GM23338 (cell line): ENCODE data around the gene IGFBP7. TPM values are rescaled to one million over a fixed set of nuclear protein-coding genes. Genes with fewer than 3 reads are reported as not detected.

Experiments
- ATAC-seq: fragments of 200-7000 bp; cut with Tn5 transposase; 3 replicates; pipeline ENCODE4 v1.9.1; 2020
- DNase-seq: peaks from one replicate; pipeline ENCODE4 v3.0.0-alpha.2; 2015; ENCODE audit warnings: low spot score
- H2AFZ ChIP-seq: fragments of 200-600 bp; sonication (generic); 2 replicates; pipeline ENCODE4 v1.8.0; 2016; ENCODE audit warnings: antibody characterized with exemption, mild to moderate bottlenecking, moderate library complexity
- H3F3A ChIP-seq: fragments of 200-600 bp; sonication (generic); replicated peaks from 2 replicates; pipeline ENCODE4 v1.8.0; 2017; ENCODE audit warnings: antibody characterized with exemption, mixed run types, low read depth
- H3K27ac ChIP-seq: fragments of 200-600 bp; sonication (generic); 2 replicates; pipeline ENCODE4 v1.6.1; 2016; ENCODE audit warnings: low read depth
- H3K27me3 ChIP-seq: fragments of 200-600 bp; sonication (generic); 2 replicates; pipeline ENCODE4 v1.8.0; 2016; ENCODE audit warnings: mild to moderate bottlenecking, mixed run types, moderate library complexity; ENCODE audit not compliant: insufficient read depth
- H3K36me3 ChIP-seq: fragments of 200-600 bp; sonication (generic); 2 replicates; pipeline ENCODE4 v1.8.0; 2016; ENCODE audit warnings: mild to moderate bottlenecking; ENCODE audit not compliant: insufficient read depth
- H3K4me1 ChIP-seq: fragments of 200-600 bp; sonication (generic); 2 replicates; pipeline ENCODE4 v1.8.0; 2016; ENCODE audit warnings: mild to moderate bottlenecking, moderate library complexity; ENCODE audit not compliant: insufficient read depth
- H3K4me2 ChIP-seq: fragments of 200-600 bp; sonication (generic); 2 replicates; pipeline ENCODE4 v1.7.1; 2017; ENCODE audit warnings: mixed run types
- H3K4me3 ChIP-seq: fragments of 200-600 bp; sonication (generic); 2 replicates; pipeline ENCODE4 v1.6.1; 2016; ENCODE audit warnings: mixed run types
- H3K79me2 ChIP-seq: fragments of 200-600 bp; sonication (generic); replicated peaks from 2 replicates; pipeline ENCODE4 v1.8.0; 2017; ENCODE audit warnings: mild to moderate bottlenecking; ENCODE audit not compliant: insufficient read depth
- H3K9me2 ChIP-seq: fragments of 200-600 bp; sonication (generic); 2 replicates; pipeline ENCODE4 v1.8.0; 2017; ENCODE audit not compliant: insufficient read depth
- H4K20me1 ChIP-seq: fragments of 200-600 bp; sonication (generic); replicated peaks from 2 replicates; pipeline ENCODE4 v1.8.0; 2017; ENCODE audit warnings: mild to moderate bottlenecking; ENCODE audit not compliant: insufficient read depth
- H3K27ac Mint-ChIP-seq: 2 replicates; pipeline ENCODE4 v1.8.0; 2020; ENCODE audit warnings: inconsistent platforms, mild to moderate bottlenecking, moderate library complexity, mixed read lengths
- H3K27me3 Mint-ChIP-seq: 3 replicates; pipeline ENCODE4 v1.8.0; 2022; ENCODE audit warnings: low read depth, mild to moderate bottlenecking, moderate library complexity, mixed read lengths, inconsistent platforms; ENCODE audit not compliant: insufficient read depth, poor library complexity
- H3K36me3 Mint-ChIP-seq: 3 replicates; pipeline ENCODE4 v1.8.0; 2021; ENCODE audit warnings: low read depth, mild to moderate bottlenecking, inconsistent platforms, moderate library complexity, mixed read lengths
- H3K4me1 Mint-ChIP-seq: 3 replicates; pipeline ENCODE4 v1.8.0; 2020; ENCODE audit warnings: mild to moderate bottlenecking, inconsistent platforms, mixed read lengths
- H3K4me3 Mint-ChIP-seq: 3 replicates; pipeline ENCODE4 v1.8.0; 2021; ENCODE audit warnings: moderate library complexity, mild to moderate bottlenecking, inconsistent platforms, mixed read lengths
- H3K9me3 Mint-ChIP-seq: 3 replicates; pipeline ENCODE4 v1.8.0; 2020; ENCODE audit warnings: moderate library complexity, mild to moderate bottlenecking, inconsistent platforms, mixed read lengths
- CREB1 ChIP-seq: fragments of 250-450 bp; sonication (Bioruptor Pico); IDR thresholded peaks from 2 replicates; pipeline ENCODE4 v1.5.0; 2020; ENCODE audit warnings: low read depth, mild to moderate bottlenecking, moderate library complexity
- EZH2 ChIP-seq: fragments of 200-600 bp; sonication (generic); IDR thresholded peaks from one replicate; pipeline ENCODE4 v1.8.0; 2017; ENCODE audit warnings: antibody characterized with exemption, mild to moderate bottlenecking, low read depth; ENCODE audit not compliant: unreplicated experiment
- EZH2phosphoT487 ChIP-seq: fragments of 200-600 bp; sonication (generic); IDR thresholded peaks from one replicate; pipeline ENCODE4 v1.8.1; 2018; ENCODE audit warnings: antibody characterized with exemption; ENCODE audit not compliant: unreplicated experiment
- JUNB ChIP-seq: IDR thresholded peaks from one replicate; pipeline ENCODE4 v1.6.1; 2016; ENCODE audit warnings: antibody characterized with exemption; ENCODE audit not compliant: unreplicated experiment
- NANOG ChIP-seq: IDR thresholded peaks from 2 replicates; pipeline ENCODE4 v1.6.1; 2016; ENCODE audit warnings: antibody characterized with exemption, borderline replicate concordance
- POLR2AphosphoS5 ChIP-seq: IDR thresholded peaks from 2 replicates; pipeline ENCODE4 v1.6.1; 2016; ENCODE audit warnings: antibody characterized with exemption, low read depth
- STAT1 ChIP-seq: IDR thresholded peaks from one replicate; pipeline ENCODE4 v1.6.1; 2016; ENCODE audit warnings: antibody characterized with exemption; ENCODE audit not compliant: unreplicated experiment
- ZNF114 ChIP-seq: fragments of 250-450 bp; sonication (Bioruptor Pico); IDR thresholded peaks from 2 replicates; pipeline ENCODE4 v1.5.0; 2020; ENCODE audit warnings: mild to moderate bottlenecking, moderate library complexity
- ZNF331 ChIP-seq: fragments of 250-450 bp; sonication (Bioruptor Pico); IDR thresholded peaks from 2 replicates; pipeline ENCODE4 v1.5.0; 2020; ENCODE audit warnings: low read depth, mild to moderate bottlenecking, moderate library complexity
- polyA plus RNA-seq: library from polyadenylated mRNA; unstranded; fragments of >200 nt; fragmentation: Nextera tagmentation; extraction: Ambion mirVana; gene quantifications from 2 replicates; pipeline ENCODE4 v1.2.1, GENCODE V29; 2016
- total RNA-seq: library from RNA; depleted of rRNA; stranded (reverse); fragments of >200 nt; shearing (Covaris generic); gene quantifications from 2 replicates; pipeline ENCODE4 v1.2.3, GENCODE V29; 2014
- TF ChIP-seq, protein P1 (sequence below): IDR thresholded peaks from one replicate; pipeline ENCODE4 v1.6.1; 2018; ENCODE audit warnings: antibody characterized with exemption; ENCODE audit not compliant: unreplicated experiment
- TF ChIP-seq, protein P2 (sequence below), 2 experiments: fragments of 200-600 bp in 1 of 2; sonication (generic) in 1 of 2; conservative IDR thresholded peaks; 2 replicates each; pipeline versions ENCODE4 v1.5.1 to v1.6.1; 2016 to 2017; ENCODE audit warnings: antibody characterized with exemption in 2 of 2, low read depth in 2 of 2, mild to moderate bottlenecking in 2 of 2, moderate library complexity in 1 of 2
- TF ChIP-seq, protein P3 (sequence below): IDR thresholded peaks from 2 replicates; pipeline ENCODE4 v1.6.1; 2016; ENCODE audit warnings: antibody characterized with exemption
- TF ChIP-seq, protein P4 (sequence below): fragments of 250-450 bp; sonication (Bioruptor Pico); IDR thresholded peaks from 2 replicates; pipeline ENCODE4 v1.5.0; 2020; ENCODE audit warnings: mild to moderate bottlenecking, moderate library complexity

Gene IGFBP7
- total and polyA plus RNA-seq, 2 experiments from 2014 or later: 0.49 to 7.9 TPM

DNA sequence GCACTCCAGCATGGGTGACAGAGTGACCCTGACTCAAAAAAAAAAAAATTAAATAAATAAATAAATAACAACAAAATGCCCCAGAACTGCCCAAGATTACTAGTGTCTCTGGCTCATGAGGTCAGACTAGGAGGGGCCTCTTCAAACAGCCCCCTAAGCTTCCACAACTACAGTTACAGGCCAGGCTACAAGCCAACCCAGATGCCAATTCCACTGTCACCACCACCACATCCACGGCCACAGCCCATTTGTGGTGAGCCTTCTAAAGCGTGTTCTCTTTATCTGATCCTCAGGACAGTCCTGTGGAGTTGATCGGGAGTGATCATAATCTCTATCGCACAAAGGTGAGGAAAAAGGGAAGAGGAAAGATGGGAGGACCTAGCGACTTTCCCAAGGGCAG, 36.6 kb downstream of the IGFBP7 start:
- Histone ChIP-seq H3K79me2 (no peaks in the 10 kb centered on the region), H3K9me2 (0 out of 2 replicates have a peak, but pooled peaks cover 5% of the 10 kb centered on the region), H3K27ac (no peak overlapping the region), H3K36me3 (no peaks in the 10 kb centered on the region), H3K27me3 (no peaks in the 10 kb centered on the region), H3K4me3 (no peak overlapping the region), H3K4me2 (no peak overlapping the region), H2AFZ (no peak overlapping the region), H3F3A (no peaks in the 10 kb centered on the region), H4K20me1 (no peaks in the 10 kb centered on the region), H3K4me1 (peaks cover 8% of the 10 kb centered on the region; the same call in 1 of the 2 replicates)
- peaks cover 3% of the 10 kb centered on the region for H3K27me3 Mint-ChIP-seq
- H3K4me3 Mint-ChIP-seq: no peak overlapping the region
- H3K27ac Mint-ChIP-seq: no peak overlapping the region
- TF ChIP-seq, protein P1, sequence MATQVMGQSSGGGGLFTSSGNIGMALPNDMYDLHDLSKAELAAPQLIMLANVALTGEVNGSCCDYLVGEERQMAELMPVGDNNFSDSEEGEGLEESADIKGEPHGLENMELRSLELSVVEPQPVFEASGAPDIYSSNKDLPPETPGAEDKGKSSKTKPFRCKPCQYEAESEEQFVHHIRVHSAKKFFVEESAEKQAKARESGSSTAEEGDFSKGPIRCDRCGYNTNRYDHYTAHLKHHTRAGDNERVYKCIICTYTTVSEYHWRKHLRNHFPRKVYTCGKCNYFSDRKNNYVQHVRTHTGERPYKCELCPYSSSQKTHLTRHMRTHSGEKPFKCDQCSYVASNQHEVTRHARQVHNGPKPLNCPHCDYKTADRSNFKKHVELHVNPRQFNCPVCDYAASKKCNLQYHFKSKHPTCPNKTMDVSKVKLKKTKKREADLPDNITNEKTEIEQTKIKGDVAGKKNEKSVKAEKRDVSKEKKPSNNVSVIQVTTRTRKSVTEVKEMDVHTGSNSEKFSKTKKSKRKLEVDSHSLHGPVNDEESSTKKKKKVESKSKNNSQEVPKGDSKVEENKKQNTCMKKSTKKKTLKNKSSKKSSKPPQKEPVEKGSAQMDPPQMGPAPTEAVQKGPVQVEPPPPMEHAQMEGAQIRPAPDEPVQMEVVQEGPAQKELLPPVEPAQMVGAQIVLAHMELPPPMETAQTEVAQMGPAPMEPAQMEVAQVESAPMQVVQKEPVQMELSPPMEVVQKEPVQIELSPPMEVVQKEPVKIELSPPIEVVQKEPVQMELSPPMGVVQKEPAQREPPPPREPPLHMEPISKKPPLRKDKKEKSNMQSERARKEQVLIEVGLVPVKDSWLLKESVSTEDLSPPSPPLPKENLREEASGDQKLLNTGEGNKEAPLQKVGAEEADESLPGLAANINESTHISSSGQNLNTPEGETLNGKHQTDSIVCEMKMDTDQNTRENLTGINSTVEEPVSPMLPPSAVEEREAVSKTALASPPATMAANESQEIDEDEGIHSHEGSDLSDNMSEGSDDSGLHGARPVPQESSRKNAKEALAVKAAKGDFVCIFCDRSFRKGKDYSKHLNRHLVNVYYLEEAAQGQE: no peak
- TF ChIP-seq CREB1 (no peak), EZH2 (no peak), JUNB (no peak), ZNF331 (CRISPR knock-in tag) (no peak), EZH2phosphoT487 (no peak), ZNF114 (no peak), NANOG (no peak), STAT1 (no peak), POLR2AphosphoS5 (no peak)
- TF ChIP-seq, protein P2, sequence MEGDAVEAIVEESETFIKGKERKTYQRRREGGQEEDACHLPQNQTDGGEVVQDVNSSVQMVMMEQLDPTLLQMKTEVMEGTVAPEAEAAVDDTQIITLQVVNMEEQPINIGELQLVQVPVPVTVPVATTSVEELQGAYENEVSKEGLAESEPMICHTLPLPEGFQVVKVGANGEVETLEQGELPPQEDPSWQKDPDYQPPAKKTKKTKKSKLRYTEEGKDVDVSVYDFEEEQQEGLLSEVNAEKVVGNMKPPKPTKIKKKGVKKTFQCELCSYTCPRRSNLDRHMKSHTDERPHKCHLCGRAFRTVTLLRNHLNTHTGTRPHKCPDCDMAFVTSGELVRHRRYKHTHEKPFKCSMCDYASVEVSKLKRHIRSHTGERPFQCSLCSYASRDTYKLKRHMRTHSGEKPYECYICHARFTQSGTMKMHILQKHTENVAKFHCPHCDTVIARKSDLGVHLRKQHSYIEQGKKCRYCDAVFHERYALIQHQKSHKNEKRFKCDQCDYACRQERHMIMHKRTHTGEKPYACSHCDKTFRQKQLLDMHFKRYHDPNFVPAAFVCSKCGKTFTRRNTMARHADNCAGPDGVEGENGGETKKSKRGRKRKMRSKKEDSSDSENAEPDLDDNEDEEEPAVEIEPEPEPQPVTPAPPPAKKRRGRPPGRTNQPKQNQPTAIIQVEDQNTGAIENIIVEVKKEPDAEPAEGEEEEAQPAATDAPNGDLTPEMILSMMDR (conservative IDR thresholded peaks at IDR 0.05; ENCODE audit: low read depth in 2 of 2): no peak
- TF ChIP-seq, protein P3, sequence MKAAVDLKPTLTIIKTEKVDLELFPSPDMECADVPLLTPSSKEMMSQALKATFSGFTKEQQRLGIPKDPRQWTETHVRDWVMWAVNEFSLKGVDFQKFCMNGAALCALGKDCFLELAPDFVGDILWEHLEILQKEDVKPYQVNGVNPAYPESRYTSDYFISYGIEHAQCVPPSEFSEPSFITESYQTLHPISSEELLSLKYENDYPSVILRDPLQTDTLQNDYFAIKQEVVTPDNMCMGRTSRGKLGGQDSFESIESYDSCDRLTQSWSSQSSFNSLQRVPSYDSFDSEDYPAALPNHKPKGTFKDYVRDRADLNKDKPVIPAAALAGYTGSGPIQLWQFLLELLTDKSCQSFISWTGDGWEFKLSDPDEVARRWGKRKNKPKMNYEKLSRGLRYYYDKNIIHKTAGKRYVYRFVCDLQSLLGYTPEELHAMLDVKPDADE: no peak
- TF ChIP-seq, protein P4, sequence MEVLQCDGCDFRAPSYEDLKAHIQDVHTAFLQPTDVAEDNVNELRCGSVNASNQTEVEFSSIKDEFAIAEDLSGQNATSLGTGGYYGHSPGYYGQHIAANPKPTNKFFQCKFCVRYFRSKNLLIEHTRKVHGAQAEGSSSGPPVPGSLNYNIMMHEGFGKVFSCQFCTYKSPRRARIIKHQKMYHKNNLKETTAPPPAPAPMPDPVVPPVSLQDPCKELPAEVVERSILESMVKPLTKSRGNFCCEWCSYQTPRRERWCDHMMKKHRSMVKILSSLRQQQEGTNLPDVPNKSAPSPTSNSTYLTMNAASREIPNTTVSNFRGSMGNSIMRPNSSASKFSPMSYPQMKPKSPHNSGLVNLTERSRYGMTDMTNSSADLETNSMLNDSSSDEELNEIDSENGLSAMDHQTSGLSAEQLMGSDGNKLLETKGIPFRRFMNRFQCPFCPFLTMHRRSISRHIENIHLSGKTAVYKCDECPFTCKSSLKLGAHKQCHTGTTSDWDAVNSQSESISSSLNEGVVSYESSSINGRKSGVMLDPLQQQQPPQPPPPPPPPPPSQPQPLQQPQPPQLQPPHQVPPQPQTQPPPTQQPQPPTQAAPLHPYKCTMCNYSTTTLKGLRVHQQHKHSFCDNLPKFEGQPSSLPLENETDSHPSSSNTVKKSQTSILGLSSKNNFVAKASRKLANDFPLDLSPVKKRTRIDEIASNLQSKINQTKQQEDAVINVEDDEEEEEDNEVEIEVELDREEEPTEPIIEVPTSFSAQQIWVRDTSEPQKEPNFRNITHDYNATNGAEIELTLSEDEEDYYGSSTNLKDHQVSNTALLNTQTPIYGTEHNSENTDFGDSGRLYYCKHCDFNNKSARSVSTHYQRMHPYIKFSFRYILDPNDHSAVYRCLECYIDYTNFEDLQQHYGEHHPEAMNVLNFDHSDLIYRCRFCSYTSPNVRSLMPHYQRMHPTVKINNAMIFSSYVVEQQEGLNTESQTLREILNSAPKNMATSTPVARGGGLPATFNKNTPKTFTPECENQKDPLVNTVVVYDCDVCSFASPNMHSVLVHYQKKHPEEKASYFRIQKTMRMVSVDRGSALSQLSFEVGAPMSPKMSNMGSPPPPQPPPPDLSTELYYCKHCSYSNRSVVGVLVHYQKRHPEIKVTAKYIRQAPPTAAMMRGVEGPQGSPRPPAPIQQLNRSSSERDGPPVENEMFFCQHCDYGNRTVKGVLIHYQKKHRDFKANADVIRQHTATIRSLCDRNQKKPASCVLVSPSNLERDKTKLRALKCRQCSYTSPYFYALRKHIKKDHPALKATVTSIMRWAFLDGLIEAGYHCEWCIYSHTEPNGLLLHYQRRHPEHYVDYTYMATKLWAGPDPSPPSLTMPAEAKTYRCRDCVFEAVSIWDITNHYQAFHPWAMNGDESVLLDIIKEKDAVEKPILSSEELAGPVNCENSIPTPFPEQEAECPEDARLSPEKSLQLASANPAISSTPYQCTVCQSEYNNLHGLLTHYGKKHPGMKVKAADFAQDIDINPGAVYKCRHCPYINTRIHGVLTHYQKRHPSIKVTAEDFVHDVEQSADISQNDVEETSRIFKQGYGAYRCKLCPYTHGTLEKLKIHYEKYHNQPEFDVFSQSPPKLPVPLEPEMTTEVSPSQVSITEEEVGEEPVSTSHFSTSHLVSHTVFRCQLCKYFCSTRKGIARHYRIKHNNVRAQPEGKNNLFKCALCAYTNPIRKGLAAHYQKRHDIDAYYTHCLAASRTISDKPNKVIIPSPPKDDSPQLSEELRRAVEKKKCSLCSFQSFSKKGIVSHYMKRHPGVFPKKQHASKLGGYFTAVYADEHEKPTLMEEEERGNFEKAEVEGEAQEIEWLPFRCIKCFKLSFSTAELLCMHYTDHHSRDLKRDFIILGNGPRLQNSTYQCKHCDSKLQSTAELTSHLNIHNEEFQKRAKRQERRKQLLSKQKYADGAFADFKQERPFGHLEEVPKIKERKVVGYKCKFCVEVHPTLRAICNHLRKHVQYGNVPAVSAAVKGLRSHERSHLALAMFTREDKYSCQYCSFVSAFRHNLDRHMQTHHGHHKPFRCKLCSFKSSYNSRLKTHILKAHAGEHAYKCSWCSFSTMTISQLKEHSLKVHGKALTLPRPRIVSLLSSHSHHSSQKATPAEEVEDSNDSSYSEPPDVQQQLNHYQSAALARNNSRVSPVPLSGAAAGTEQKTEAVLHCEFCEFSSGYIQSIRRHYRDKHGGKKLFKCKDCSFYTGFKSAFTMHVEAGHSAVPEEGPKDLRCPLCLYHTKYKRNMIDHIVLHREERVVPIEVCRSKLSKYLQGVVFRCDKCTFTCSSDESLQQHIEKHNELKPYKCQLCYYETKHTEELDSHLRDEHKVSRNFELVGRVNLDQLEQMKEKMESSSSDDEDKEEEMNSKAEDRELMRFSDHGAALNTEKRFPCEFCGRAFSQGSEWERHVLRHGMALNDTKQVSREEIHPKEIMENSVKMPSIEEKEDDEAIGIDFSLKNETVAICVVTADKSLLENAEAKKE: no peak
- H3K4me1 Mint-ChIP-seq: peaks cover 10% of the 10 kb centered on the region
- H3K9me3 Mint-ChIP-seq: no peaks in the 10 kb centered on the region
- DNase-seq: no peak
- ATAC-seq: no peak
- no peaks in the 10 kb centered on the region for H3K36me3 Mint-ChIP-seq
